ENCODE measurements around the gene RBM14.

DNA sequence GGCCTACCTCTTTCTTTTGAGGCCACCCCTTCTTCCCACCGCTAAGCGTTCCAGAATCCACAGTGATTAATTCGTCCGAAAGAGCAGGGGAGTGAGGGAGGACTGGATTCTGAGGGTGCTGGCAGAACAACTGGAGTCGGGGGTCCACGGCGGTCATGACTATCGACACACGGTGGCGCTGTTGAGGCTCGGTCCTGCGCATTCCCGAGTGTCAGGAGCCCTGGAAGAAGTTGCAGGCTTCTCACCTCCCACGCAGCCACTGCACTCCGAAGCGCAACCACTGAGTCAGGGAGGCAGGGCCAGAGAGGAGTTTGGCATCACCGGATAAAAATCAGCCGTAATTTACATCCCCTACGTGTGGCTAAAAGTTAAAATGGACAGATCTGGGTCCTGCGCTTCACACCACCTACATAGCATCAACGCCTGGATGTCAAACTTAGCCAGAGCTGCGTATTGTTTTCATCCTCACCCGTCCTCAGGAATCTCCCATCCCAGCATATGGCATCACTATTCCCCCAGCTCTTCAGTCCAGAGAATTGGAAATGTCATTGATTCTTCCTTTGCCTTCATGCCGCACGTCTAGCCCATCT is 37.3 kb upstream of the RBM14 start:
- TF ChIP-seq CTCF (IDR thresholded peaks at IDR 0.05) (peak; percentile 67 to 88 (median 80)), POLR2A (IDR thresholded peaks at IDR 0.05) (no peak)

Measured in body of pancreas (tissue), 4 donors.